GM19099 (cell line): ENCODE data around the gene ZNF575.
A peak's percentile ranks its signal among the peaks of the same experiment; 100 is the strongest.

Experiments used
- POLR2A ChIP-seq: IDR thresholded peaks from 3 replicates; pipeline ENCODE4 v1.6.1; 2011; ENCODE audit warnings: low read depth; ENCODE audit not compliant: insufficient read length; ENCODE audit errors: extremely low read depth

The ZNF575 gene

DNA sequence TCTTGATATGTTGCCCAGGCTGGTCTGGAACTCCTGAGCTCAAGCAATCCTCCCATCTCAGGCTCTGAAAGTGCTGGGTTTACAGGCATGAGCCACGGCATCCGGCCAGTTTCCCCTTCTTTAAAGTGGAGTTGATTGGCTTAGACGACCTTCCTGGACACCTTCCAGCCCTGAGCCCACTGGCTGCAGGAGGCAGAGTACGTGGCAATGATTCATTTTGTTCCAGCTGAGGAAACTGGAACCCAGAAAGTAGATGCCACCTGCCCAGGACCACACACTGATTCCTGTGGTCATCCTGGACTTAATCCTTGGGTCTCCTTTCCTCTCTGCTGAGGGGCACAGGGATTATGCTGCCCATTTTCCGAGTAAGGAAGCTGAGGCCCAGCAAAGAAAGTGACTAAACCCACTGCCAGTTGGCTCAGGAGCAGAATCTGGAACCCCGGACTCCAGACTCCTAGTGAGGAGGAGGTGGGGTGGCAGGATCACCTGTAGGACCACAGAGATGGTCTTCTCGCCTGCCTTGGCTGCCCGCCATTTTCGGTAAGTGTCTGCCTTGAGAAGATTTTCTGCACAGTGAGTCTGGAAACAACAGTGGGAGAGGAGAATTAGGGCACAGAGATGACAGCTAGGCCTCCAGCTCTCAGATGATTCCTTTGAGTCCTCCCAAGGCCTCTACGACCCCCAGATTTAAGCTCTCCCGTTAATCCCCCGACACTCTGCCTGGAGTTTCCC is 41.6 kb downstream of the ZNF575 start:
- no peak for TF ChIP-seq POLR2A

- TF ChIP-seq POLR2A = peak; percentile 66
Measured at GRCh38 chr19:43575156-43575950, 42.4 kb downstream of the ZNF575 start, which contains the start of the genes PINLYP and XRCC1. TSS of gene PINLYP (plus strand) at chr19:43575801. CDS start at chr19:43577192, 1,391 bp downstream. TSS of gene XRCC1 (minus strand) at chr19:43575527. CDS start at chr19:43575458, 69 bp downstream.

- TF ChIP-seq POLR2A = no peak
Measured at GRCh38 chr19:43575955-43576878, 43.2 kb downstream of the ZNF575 start.

DNA sequence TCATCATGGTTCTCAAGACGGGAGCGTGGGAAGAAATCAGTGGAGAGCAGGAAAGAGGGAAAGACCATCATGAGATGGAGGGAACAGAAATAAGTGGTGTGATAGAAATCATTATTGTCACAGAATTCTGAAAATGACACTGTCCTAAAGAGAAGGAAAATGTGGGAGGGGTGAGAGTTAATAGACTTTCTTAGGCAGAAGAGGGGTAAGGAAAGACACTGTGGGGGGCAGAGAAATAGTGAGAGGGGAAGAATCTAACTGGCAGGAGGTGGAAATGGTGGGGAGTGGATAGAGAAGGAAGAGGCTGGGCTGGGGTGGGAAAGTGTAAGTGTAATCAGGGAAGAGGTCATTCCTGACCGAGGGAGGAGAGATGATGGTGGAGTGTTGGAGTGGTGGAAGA is 45.8 kb downstream of the ZNF575 start:
- no peak for TF ChIP-seq POLR2A

DNA sequence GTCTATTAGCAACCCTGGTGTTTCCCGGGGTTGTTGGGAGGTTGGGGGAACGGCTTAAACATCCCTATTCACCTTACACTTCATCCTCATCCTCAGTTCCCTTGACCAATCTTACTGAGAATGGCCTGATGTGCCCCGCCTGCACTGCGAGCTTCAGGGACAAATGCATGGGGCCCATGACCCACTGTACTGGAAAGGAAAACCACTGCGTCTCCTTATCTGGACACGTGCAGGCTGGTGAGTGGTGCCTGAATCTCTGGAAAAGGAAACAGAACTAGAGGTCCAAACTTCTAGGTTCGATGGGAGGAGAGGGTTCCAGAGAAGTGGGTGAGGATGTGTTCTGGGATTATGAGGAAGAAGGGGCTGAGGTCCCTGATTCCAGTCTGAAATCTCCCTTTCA is 48.5 kb downstream of the ZNF575 start:
- no peak for TF ChIP-seq POLR2A

GRCh38 chr19:43582495-43582894 is 49.5 kb downstream of the ZNF575 start:
- no peak for TF ChIP-seq POLR2A

- no peak for TF ChIP-seq POLR2A
Measured at GRCh38 chr19:43584484-43584883, 51.5 kb downstream of the ZNF575 start.
